T-helper 2 cell treated with Interferon-gamma antibody and Interleukin-4, amounts not matched to agents 100 ng/mL and 5 ng/mL, for 36 hours (primary cell): ENCODE results near the gene LAIR1. TPM values are rescaled to one million over a fixed set of nuclear protein-coding genes. Genes with fewer than 3 reads are reported as not detected.

Experiments used
- intact Hi-C: fragments of 100-400 bp; cut with micrococcal nuclease; formaldehyde crosslinking; loops from one replicate; pipeline ENCODE4 v1.15.1; 2023
- total RNA-seq: library from RNA; stranded (reverse); gene quantifications from 2 replicates; pipeline ENCODE4 v1.2.3, GENCODE V29; 2022

LAIR1 gene
- total RNA-seq, 1 donor from 2014 or later = 81.2 TPM

- intact Hi-C loops = no loop called here
Observed at GRCh38 chr19:54319892-54320670, 44.6 kb downstream of the LAIR1 start.

GRCh38 chr19:54319049-54319448 is 45.7 kb downstream of the LAIR1 start:
- intact Hi-C loops = no loop called here

GRCh38 chr19:54317965-54318240 is 46.8 kb downstream of the LAIR1 start:
- intact Hi-C loops = no loop called here

- intact Hi-C loops = no loop called here
Observed at GRCh38 chr19:54317108-54317964, 47.4 kb downstream of the LAIR1 start.

- intact Hi-C loops = no loop called here
Observed at GRCh38 chr19:54316746-54317107, 48.0 kb downstream of the LAIR1 start.

- intact Hi-C loops = no loop called here
Observed at GRCh38 chr19:54315956-54316355, 48.8 kb downstream of the LAIR1 start.

GRCh38 chr19:54312436-54313377 is 52.0 kb downstream of the LAIR1 start, which contains the start of gene LILRA5:
LILRA5 (minus strand) TSS chr19:54313166; CDS start chr19:54313019, 147 bp downstream.
- intact Hi-C loops = no loop called here

- intact Hi-C loops = no loop called here
Observed at GRCh38 chr19:54312011-54312410, 52.7 kb downstream of the LAIR1 start.

- intact Hi-C loops = no loop called here
Observed at GRCh38 chr19:54311486-54311885, 53.2 kb downstream of the LAIR1 start.

- intact Hi-C loops = no loop called here
Observed at GRCh38 chr19:54310543-54310942, 54.2 kb downstream of the LAIR1 start.

GRCh38 chr19:54309811-54310210 is 54.9 kb downstream of the LAIR1 start:
- intact Hi-C loops = no loop called here

GRCh38 chr19:54307389-54308020 is 57.2 kb downstream of the LAIR1 start:
- intact Hi-C loops = no loop called here

GRCh38 chr19:54305141-54305540 is 59.6 kb downstream of the LAIR1 start:
- intact Hi-C loops = no loop called here

- intact Hi-C loops = no loop called here
Observed at GRCh38 chr19:54302257-54302656, 62.5 kb downstream of the LAIR1 start.

Other genes starting within 250 kb of the LAIR1 start
- 32.0 and 38.2 TPM in 2 replicates for gene TFPT, start 249.3 kb downstream of the LAIR1 start, total RNA-seq
- 71.3 and 75.9 TPM in 2 replicates for gene PRPF31, start 249.2 kb downstream of the LAIR1 start, total RNA-seq
- 61.0 and 61.1 TPM in 2 replicates for gene CNOT3, start 227.2 kb downstream of the LAIR1 start, total RNA-seq
- 6.4 and 7.0 TPM in 2 replicates for gene LENG1, start 205.2 kb downstream of the LAIR1 start, total RNA-seq
- gene TMC4, start 191.8 kb downstream of the LAIR1 start, total RNA-seq = 3.5 and 3.9 TPM in 2 replicates
- 107 and 115 TPM in 2 replicates for gene MBOAT7, start 175.4 kb downstream of the LAIR1 start, total RNA-seq
- 7.3 and 8.9 TPM in 2 replicates for gene TSEN34, start 173.6 kb downstream of the LAIR1 start, total RNA-seq
- gene RPS9, start 164.1 kb downstream of the LAIR1 start, total RNA-seq = 1,209 and 1,241 TPM in 2 replicates
- gene LILRB3, start 141.9 kb downstream of the LAIR1 start, total RNA-seq = 0.14 and 0.61 TPM in 2 replicates
- gene LILRA6, start 122.1 kb downstream of the LAIR1 start, total RNA-seq = 0.20 TPM in 1 of 2 replicates, not detected in the other
- gene LILRB5, start 107.7 kb downstream of the LAIR1 start, total RNA-seq = not detected in 2 replicates
- gene LILRB2, start 83.8 kb downstream of the LAIR1 start, total RNA-seq = not detected in 2 replicates
- not detected in 2 replicates for gene LILRA5, start 51.8 kb downstream of the LAIR1 start, total RNA-seq
- not detected in 2 replicates for gene LILRA4, start 25.8 kb downstream of the LAIR1 start, total RNA-seq
- 0.80 and 1.1 TPM in 2 replicates for gene TTYH1, start 50.5 kb upstream of the LAIR1 start, total RNA-seq
- 201 and 215 TPM in 2 replicates for gene LENG8, start 84.3 kb upstream of the LAIR1 start, total RNA-seq
- gene LENG9, start 98.8 kb upstream of the LAIR1 start, total RNA-seq = 4.9 and 5.0 TPM in 2 replicates
- not detected in 2 replicates for gene CDC42EP5, start 108.4 kb upstream of the LAIR1 start, total RNA-seq
- 10.4 and 13.7 TPM in 2 replicates for gene LAIR2, start 137.9 kb upstream of the LAIR1 start, total RNA-seq
- gene LILRA2, start 208.9 kb upstream of the LAIR1 start, total RNA-seq = not detected in 2 replicates
- gene LILRA1, start 228.7 kb upstream of the LAIR1 start, total RNA-seq = not detected in 2 replicates